GM21360 (cell line): Measurements from ENCODE around the gene KRT13.

Experiments
- ATAC-seq: cut with Tn5 transposase; IDR thresholded peaks from one replicate; pipeline ENCODE4 v1.9.1; 2021; ENCODE audit warnings: mild to moderate bottlenecking, moderate library complexity; ENCODE audit not compliant: unreplicated experiment

The KRT13 gene

DNA sequence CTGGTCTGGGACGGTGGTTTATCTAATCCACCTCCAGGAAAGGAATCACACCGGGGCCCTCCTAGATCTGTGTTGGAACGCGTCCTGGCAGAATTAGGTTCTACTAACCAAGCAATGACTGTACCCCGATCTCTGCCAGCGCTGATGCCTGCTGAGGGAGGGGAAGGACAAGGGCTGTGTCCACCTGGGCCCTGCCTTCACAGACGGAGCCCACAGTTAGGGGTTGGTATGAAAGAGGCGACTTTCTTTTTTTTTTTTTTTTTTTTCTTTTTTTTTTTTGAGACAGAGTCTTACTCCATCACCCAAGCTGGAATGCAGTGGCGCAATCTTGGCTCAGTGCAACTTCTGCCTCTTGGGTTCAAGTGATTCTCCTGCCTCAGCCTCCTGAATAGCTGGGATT lies 32.6 kb upstream of the KRT13 start:
- no peak for ATAC-seq

DNA sequence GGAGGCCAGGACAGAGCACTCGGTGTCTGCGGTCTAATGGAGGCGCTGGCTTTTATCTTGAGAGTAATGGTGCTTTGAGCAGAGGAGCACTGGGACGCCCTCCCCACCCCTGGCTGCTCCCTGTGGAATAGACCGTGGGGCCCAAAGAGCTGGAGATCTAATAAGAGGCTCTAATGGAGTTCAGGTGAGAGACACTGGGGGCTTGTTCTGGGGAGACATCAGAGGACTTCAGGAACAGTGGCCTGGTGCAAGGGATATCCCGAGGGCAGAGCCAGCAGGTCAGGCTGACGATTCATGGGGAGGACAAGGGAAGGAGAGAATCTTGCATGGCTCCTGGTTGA lies 32.2 kb upstream of the KRT13 start:
- no peak for ATAC-seq

DNA sequence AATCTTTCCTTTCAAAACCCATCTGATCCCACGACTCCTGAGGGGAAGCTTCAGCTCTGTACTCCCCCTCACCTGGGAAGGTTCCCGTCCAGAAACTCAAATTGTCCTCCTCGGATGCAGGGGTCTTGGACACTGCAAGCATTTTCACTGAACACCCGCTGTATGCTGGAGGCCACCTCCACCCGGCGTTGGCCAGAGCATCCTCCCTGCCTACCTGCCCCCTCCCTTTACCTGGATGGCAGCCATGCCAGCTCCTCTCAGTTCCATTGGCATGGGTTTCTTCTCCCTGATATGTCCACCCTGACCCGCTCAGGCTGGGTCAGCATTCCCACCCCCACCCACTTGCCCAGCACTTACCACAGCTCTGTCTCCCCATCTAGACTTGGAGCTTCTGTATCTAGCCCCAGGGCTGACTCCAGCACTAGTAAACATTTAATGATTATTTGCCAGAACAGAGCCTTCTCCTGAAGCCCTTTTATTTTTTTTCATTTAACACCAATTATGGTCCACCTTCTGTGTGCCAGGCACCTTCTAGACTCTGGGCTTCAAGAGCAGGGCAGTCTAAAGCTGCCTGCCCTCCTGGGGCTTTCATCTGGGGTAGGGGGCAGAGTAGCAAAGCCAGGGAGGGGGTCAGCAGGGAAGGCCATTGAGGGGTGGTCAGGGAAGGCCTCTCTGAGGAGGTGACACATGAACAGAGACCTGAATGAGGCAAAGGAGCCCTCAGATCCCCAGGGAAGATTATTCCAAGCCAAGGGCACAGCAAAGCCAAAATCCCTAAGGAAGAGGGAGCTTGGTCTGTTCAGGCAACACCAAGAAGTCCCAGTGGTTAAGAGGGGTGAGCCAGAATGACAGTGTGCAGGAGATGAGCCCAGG lies 31.6 kb upstream of the KRT13 start:
- no peak for ATAC-seq

DNA sequence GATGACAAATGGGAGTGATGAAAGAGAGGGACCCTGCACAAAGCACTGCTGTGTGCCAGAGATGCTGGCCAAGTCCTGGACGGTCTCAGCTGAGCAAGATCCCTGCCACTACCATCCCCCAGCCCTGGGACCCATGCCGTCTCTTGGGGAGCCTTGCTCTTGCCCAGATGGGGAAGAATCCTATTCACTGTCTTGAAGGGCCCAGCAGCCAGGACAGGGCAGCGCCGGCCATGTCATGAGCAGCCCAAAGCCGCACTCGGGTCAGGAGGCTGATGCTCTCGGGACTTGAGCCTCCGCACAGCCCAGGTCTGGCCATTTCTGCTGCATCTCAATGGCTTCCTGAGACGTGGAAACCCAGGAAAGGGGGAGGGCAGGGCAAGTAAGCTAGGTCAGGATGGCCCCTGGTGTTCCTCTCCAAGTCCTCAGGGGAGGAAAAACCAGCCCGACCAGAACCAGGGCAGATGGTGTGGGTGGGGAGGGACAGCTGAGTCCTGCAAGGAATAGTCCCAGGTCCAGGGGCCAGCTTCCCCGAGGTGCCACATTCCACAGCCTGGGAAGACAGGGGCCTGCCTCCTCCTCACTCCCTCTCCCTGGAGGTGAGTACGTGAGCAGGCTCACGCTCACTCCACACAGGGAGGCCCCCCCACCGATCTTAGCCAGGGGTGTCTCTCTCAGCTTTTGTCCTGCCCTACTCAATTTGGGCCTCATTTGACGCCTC lies 30.5 kb upstream of the KRT13 start:
- no peak for ATAC-seq

DNA sequence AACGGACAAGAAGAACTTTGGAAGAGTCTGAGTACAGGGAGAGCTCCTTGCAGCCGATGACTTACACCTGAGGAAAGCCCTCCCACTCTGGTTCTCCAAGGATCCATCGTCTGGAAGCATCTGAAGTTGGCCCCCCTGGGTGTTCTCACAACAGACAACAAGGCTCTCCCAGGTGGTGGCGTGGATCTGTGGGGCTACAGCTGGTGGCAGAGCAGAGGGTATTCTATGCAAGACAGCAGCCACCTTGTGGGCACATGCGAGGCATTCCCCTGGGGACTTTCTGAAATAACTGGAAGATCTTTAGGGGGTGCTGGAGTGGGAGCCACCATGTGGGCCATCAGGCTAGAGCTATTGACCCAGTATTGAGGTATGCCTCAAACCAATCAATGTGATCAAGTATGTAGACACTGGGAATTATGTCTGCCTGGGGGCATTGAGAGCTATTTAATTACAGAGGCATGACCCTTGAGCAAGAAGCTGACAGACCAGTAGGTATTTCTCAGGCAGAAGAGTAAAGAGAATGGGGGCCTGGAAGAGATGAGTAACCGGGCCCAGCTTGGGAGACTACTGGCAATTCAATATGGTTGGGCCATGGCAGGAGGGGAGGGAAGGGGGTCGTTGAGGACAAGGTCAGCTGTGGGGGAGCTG lies 29.6 kb upstream of the KRT13 start:
- ATAC-seq = no peak

DNA sequence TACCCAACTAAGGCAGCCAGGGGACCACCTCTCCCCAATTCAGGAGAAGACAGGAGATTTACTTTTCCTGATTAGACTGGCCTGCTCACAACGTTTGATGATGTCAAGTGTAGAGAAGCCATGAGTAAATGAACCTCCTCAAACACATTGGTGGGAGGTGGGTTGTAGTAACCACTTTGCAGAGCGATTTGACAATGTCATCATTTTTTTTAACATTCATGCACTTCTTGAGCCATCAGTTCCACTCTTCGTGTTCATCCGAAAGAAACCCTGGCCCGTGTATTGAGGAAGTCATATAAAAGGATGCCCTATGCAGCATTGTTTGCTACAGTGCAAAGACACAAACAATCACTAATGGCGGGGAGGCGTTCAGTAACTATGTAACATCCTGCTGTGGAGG lies 28.2 kb upstream of the KRT13 start:
- ATAC-seq = no peak

DNA sequence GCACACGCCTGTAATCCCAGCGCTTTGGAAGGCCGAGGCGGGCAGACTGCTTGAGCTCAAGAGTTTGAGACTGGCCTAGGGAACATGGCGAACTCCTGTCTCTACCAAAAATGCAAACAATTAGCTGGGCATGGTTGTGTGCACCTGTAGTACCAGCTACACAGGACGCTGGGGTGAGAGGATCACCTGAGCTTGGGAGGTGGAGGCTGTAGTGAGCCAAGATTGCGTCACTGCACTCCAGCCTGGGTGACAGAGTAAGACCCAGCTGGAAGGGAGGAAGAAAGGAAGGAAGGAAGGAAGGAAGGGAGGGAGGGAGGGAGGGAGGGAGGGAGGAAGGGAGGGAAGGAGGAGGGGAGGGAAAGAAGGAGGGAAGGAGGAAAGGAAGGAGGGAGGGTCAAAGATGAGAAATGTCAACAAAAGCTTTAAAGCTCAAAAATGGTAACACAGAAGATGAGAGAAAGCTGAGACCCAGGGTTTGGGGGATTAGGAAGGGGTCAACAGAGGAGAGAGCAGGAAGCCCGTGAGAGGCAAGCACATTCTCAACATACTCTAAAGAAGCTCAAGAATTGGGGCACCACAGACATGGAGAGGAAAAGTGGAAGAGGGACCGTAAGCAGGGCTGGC lies 27.6 kb upstream of the KRT13 start:
- no peak for ATAC-seq

DNA sequence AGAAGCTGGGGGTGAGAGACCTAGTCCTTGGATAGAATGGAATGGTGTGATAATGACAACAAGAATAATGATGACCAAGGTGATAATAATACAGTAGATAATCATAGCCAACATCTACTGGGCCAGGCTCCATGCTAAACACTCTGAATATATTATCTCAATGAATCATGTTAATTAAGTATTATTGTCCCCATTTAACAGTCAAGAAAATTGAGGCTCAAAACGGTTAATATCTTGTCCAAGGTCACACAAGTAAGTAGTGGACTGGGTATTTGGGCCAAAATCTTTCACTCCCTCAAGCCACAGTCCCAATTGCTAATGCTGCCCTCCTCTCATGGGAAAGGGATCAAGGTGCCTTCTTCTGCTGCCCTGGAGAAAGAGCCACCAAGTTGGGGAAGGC lies 26.6 kb upstream of the KRT13 start:
- ATAC-seq = no peak

DNA sequence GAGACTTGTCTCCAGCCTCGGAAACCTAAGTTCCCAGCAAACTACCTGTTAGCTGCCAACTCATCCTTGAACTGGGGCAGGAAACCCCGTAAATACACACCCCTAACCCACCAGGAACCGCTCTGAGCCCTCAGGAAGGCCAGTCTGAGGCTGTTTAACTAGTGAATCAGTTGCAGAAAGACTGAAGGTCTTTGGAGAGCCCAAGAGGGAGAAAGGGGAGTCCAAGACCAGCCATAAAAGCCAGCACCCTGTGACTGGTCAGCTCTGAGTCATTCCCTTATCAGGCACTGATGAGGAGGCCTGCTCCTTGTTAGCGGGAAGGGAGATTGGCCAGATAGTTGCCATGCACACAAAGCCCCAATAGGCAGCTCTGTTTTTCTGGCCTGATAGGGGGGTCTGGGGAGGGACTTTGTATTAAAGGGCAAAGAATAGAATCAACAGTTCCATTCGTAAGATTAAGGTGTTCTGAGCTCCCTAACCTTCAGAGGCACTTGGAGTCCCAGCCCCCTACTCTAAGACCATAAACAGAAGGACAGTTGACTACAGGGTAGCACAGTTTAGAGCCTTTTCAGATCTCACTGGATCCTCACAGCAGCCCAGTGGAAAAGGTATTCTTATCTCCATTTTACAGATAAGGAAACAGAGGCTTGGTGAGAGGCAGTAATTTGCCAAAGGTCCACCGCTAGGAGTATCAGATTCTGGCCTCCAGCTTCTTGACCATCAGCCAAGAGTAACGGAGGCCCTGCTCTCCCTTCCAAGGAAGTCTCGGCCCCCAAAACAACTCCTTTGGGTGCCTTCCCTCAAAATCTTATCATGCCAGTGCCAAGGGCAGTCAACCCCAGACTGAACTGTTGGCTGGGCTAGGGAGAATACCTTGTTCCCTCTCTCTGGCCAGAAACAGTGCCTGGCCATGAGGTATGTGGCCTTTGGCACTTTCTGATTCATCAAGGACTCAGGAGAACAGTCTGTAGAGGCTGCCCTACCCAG lies 24.9 kb upstream of the KRT13 start:
- no peak for ATAC-seq

DNA sequence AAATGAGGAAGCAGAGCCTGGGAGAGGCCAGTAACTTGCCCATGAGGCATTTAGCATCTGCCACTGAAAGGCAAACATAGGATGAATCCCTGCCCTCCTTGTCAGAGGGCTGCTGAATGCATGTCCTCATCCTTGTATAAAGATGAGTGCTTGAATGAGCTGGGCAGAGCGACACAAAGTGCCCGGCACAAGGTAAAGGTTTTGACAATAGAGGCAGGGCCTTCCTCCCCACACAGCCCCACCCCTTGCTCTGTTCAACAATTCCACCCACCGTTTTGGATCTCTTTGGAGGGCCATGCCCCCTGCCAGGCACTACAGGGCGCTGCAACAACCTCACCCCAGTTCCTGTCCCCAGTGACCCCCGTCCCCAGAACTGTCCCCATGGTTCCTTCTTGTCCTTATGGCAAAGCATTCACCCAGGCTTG lies 24.1 kb upstream of the KRT13 start:
- no peak for ATAC-seq

DNA sequence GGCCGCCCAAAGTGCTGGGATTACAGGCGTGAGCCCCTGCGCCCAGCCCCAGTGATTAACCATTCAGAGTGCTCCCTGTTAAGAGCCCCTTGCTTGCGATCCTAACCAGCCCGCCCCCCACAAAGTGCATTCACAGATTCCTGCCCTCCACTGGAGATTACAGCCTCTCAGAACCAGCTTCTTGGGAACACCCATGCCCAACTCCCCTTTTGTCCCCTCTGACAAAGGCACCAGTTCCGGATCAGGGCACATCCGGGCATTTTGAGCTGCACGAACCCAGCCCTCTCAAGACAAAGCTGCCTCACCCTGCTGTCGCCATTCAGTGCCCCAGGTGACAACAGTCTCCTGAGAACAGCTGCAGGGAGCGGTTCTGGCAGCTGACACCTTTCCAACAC lies 23.5 kb upstream of the KRT13 start:
- ATAC-seq = no peak

DNA sequence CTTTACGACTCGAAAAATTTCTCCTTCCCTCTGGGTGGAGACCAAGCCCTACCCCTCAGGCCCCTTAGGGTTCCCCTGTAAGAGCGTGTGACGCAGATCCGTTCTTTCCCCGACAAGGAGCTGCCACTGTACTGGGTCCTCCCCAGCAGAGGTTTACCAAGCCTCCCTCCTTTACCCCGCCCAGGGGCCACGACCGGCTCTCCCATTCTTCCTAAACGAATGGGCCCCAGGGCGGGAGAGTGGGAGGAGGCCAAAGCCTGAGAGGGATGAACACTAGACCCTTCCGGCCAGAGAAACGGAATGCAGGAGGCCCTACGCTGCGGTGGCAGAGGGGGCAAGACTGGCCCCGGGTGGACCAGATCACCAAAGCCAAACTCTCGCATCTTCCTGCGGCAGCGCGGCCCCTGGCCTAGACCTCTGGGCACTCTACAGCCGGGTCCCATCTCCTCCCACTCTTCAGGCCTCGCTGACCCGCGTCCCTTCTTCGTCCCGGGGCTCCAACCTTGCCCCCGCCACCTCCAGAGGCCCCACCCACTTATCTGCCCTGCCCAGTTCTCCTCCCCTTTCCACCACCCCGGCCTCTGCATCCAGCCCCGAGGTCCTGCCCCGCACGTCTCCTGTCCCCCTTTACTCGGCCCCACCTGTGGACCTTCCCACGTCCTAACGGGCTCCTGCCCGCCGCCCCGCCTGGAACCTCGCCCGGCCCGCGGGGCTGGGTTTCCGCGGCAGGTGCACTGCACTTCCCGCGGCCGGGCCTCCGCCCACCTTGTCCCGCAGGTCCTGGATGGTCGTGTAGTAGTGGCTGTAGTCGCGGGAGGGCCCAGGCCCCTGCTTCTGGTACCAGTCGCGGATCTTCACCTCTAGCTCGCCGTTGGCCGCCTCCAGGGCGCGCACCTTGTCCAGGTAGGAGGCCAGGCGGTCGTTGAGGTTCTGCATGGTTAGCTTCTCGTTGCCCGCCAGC lies 21.9 kb upstream of the KRT13 start:
- no peak for ATAC-seq

DNA sequence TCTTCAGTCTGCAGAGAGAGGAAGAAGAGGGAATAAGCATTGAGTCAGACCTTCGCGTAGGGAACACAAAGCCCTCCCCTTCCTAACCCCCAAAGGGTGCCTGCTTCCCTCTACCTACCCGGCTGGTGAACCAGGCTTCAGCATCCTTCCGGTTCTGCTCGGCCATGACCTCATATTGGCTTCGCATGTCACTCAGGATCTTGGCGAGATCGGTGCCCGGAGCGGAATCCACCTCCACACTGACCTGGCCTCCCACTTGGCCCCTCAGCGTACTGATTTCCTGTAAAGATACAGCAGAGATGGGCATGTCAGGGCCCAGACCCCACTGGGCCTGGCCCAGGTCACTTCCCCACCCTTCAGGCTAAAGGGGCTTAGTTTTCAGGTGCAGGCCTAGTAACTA lies 18.8 kb upstream of the KRT13 start:
- no peak for ATAC-seq

DNA sequence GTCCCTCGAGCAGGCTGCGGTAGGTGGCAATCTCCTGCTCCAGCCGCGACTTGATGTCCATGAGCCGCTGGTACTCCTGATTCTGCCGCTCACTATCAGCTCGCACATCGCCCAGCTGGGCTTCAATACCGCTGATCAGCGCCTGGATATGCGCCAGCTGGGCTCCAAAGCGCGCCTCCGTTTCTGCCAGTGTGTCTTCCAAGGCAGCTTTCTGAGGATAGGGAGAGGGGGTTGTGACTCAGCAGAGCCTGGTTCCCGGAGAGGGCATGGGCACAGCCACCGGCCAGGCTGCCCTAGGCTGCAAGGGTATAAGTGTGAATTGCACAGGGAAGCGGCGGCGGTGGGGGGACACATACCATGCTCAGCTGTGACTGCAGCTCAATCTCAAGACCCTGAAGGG lies 18.4 kb upstream of the KRT13 start:
- no peak for ATAC-seq

DNA sequence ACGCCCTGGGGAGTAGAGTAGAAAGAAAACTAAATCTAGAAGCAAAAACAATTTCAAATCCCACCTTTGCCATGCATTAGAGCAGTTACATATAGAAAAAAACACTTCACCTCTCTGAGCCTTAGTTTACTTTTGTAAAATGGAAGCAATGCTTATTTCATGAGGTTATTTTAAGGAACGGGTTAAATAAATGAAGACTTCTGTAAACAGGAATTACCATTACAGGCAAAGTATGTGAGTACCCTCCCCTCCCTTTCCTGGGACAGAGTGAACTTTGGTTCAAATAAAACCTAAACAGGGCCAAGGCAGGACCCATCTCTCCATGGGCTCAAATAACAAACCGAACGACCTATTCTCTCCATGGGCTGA lies 17.8 kb upstream of the KRT13 start:
- ATAC-seq = no peak

DNA sequence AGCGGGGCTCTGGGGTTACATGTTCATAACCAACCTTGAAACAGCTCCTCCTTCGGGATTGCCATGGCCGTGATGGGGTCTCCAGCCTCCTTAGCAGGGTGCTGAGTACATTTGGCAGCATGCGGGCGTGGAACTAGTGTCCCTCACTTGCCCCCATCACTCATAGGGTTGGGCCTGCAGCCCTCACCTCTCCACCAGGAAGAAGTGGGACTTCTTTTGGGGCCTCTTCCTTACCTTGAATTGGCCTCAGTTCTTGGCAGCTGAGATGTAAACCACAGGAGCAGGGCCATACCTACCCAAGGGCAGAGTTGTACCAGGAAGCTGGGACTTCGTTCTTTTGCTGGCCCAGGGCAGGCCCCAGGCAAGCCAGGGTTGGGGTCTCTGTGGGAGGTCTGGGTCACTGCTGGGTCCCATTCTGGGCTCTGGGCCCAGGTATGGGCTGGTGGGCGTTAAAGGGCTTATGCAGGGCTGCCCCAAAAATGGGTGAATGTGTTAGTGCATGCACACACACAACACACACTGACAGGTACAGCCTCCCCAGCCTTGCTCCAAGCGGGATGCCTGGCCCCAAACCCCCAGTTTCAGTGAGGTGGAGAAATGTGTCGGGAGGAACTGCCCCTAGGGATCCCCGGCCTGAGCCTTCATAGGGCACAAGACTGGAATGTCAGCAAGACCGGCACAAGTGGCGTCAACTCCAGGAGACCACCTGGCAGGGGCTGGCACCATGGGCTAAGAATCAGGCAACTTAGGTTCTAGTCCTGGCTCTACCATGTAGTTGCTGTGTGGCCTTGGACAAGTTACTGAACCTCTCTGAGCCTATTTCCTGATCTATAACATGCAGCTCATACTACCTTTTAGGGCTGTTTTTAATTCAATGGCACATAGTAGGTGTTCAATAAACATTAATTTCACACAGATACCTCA lies 17.2 kb upstream of the KRT13 start:
- ATAC-seq = no peak

DNA sequence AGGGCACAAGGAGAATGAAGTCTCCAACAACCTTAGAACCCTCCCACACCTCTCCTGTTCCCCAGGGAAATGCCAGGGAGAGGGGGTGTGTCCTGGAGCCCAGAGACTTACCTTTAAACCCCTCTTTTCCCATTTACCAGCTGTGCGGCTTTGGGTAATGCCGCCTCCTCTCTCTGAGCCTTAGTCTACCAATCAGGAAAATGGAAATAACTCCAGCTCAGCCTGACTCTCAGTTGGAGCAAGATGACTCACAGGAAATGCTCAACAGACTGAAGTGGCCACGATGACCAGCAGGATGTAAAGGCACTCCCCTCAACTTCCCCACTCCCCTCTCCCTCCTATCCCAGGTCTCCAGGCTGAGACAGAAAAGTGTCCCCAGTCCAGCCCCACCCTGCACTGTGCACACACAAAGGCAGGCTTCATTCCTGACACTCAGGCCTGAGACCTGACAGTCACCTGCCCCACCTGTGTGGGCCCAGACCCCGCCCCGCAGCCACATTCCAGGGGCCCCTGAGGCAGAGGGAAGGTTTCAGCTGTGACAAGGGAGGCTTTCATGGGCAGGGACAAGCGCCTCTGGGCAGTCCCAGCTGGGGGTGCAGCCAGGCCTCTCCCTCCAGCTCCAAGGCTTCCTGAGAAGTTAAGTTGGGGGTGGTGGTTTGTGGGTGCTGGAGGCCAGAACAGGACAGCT lies 16.3 kb upstream of the KRT13 start:
- no peak for ATAC-seq
